HepG2 (cell line): ENCODE measurements around the gene AJM1. TPM values are rescaled to one million over a fixed set of nuclear protein-coding genes. Genes with fewer than 3 reads are reported as not detected.

Experiments
- ISL2 ChIP-seq: sonication (generic); formaldehyde crosslinking; IDR thresholded peaks from 2 replicates; pipeline ENCODE4 v1.5.0; 2020; ENCODE audit warnings: missing genetic modification reagents
- JUNB ChIP-seq: sonication (generic); formaldehyde crosslinking; IDR thresholded peaks from 2 replicates; pipeline ENCODE4 v1.8.0; 2022; ENCODE audit warnings: missing genetic modification reagents, mild to moderate bottlenecking, borderline replicate concordance
- MATR3 ChIP-seq: sonication (generic); formaldehyde crosslinking; IDR thresholded peaks from 2 replicates; pipeline ENCODE4 v1.4.0; 2020; ENCODE audit warnings: missing genetic modification reagents
- MTF1 ChIP-seq: sonication (generic); formaldehyde crosslinking; IDR thresholded peaks from 2 replicates; pipeline ENCODE4 v1.5.0; 2020; ENCODE audit warnings: missing genetic modification reagents
- NFE2L1 ChIP-seq: sonication (generic); formaldehyde crosslinking; IDR thresholded peaks from 2 replicates; pipeline ENCODE4 v1.4.0; 2020; ENCODE audit warnings: missing genetic modification reagents, mild to moderate bottlenecking, borderline replicate concordance
- PHF20 ChIP-seq: sonication (generic); formaldehyde crosslinking; IDR thresholded peaks from 2 replicates; pipeline ENCODE4 v1.5.0; 2020; ENCODE audit warnings: mild to moderate bottlenecking, missing genetic modification reagents
- SIN3B ChIP-seq: fragments of 150-350 bp; IDR thresholded peaks from 2 replicates; pipeline ENCODE4 v1.6.1; 2014; ENCODE audit warnings: low read length
- SOX5 ChIP-seq: IDR thresholded peaks from 2 replicates; pipeline ENCODE4 v1.6.1; 2016; ENCODE audit warnings: borderline replicate concordance
- SP140L ChIP-seq: sonication (generic); formaldehyde crosslinking; IDR thresholded peaks from 2 replicates; pipeline ENCODE4 v1.4.0; 2020; ENCODE audit warnings: missing genetic modification reagents, borderline replicate concordance
- ZBTB7A ChIP-seq: sonication (generic); formaldehyde crosslinking; IDR thresholded peaks from 2 replicates; pipeline ENCODE4 v1.8.0; 2022; ENCODE audit warnings: mild to moderate bottlenecking, missing genetic modification reagents
- ZNF224 ChIP-seq: sonication (generic); formaldehyde crosslinking; IDR thresholded peaks from 2 replicates; pipeline ENCODE4 v1.5.0; 2020; ENCODE audit warnings: mild to moderate bottlenecking, missing genetic modification reagents
- ZNF24 ChIP-seq: fragments of 450-650 bp; IDR thresholded peaks from 2 replicates; pipeline ENCODE4 v1.6.1; 2017; ENCODE audit warnings: antibody characterized with exemption, mild to moderate bottlenecking
- ZNF496 ChIP-seq: sonication (generic); formaldehyde crosslinking; IDR thresholded peaks from 2 replicates; pipeline ENCODE4 v1.8.1; 2023; ENCODE audit warnings: mild to moderate bottlenecking, moderate library complexity, missing genetic modification reagents; ENCODE audit not compliant: insufficient replicate concordance
- ZNF547 ChIP-seq: sonication (generic); formaldehyde crosslinking; IDR thresholded peaks from 2 replicates; pipeline ENCODE4 v1.5.1; 2020; ENCODE audit warnings: mild to moderate bottlenecking, missing genetic modification reagents
- ZNF598 ChIP-seq: sonication (generic); formaldehyde crosslinking; IDR thresholded peaks from 2 replicates; pipeline ENCODE4 v1.5.1; 2020; ENCODE audit warnings: mild to moderate bottlenecking, missing genetic modification reagents, borderline replicate concordance
- ZNF766 ChIP-seq: sonication (generic); formaldehyde crosslinking; IDR thresholded peaks from 2 replicates; pipeline ENCODE4 v1.5.0; 2020; ENCODE audit warnings: missing genetic modification reagents, borderline replicate concordance
- polyA plus RNA-seq, 8 experiments: library from polyadenylated mRNA; depleted of rRNA in 3 of 8; stranded (reverse) in 7 of 8; unstranded in 1 of 8; fragments of >200 nt; fragmentation: Illumina TruSeq in 4 of 8; extraction: Trizol in 4 of 8; gene quantifications; 2 replicates each; pipeline versions ENCODE4 v1.2.1 to v1.2.3, GENCODE V29; 2011 to 2016; ENCODE audit warnings: low read depth in 4 of 8, missing spikeins in 1 of 8, mixed read lengths in 1 of 8; ENCODE audit not compliant: insufficient read depth in 1 of 8
- total RNA-seq, 5 experiments: library from RNA; depleted of rRNA; stranded (reverse); fragments of >200 nt; fragmentation: Illumina TruSeq; extraction: Trizol; gene quantifications; 2 replicates each; pipeline ENCODE4 v1.2.3, GENCODE V29; 2016; ENCODE audit warnings: low read depth in 1 of 5
- TF ChIP-seq, protein P1 (sequence below): sonication (generic); formaldehyde crosslinking; IDR thresholded peaks from 2 replicates; pipeline ENCODE4 v1.5.0; 2020; ENCODE audit warnings: mild to moderate bottlenecking, missing genetic modification reagents
- TF ChIP-seq, protein P2 (sequence below): sonication (generic); formaldehyde crosslinking; IDR thresholded peaks from 2 replicates; pipeline ENCODE4 v1.9.0; 2021; ENCODE audit warnings: missing genetic modification reagents, borderline replicate concordance
- TF ChIP-seq, protein P3 (sequence below): sonication (generic); formaldehyde crosslinking; IDR thresholded peaks from 2 replicates; pipeline ENCODE4 v1.8.0; 2022; ENCODE audit warnings: missing genetic modification reagents, mild to moderate bottlenecking, borderline replicate concordance
- TF ChIP-seq, protein P4 (sequence below): sonication (generic); formaldehyde crosslinking; IDR thresholded peaks from 2 replicates; pipeline ENCODE4 v1.9.0; 2021; ENCODE audit warnings: mild to moderate bottlenecking, missing genetic modification reagents

Gene AJM1
- total and polyA plus RNA-seq, 2 of the 13 experiments (the other 11 are each of a cell fraction or from before 2014, with no cell fraction given), result 1.1 to 1.2 TPM

DNA sequence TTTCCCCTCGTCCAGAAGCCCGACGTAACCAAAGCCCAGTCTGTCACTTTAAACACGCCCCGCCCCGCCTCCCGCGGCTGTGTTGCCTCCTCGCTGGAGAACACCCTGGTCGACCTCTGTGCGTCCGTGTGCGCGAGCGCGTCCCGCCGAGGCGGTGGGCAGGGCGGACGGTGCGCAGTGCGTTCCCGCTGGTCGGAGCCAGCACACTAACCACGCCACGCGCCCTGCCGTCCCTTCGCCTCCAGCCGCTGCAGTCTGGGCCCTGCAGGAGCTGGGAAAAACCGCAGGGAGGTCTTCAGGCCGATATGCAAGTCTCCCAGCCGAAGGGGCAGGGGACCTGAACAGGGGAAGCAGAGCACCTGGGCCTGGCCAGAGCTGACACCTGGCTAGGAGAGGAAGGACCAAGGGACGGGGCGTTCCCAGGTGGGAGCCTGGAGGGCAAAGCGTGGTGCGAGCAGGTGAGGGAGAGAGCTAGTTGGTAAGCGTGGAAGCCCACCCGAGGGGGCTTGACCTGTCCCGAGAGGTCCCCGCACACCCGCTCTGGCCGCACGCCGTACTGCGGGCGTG lies 5.6 kb downstream of the AJM1 start (continued):
- TF ChIP-seq, protein P1, sequence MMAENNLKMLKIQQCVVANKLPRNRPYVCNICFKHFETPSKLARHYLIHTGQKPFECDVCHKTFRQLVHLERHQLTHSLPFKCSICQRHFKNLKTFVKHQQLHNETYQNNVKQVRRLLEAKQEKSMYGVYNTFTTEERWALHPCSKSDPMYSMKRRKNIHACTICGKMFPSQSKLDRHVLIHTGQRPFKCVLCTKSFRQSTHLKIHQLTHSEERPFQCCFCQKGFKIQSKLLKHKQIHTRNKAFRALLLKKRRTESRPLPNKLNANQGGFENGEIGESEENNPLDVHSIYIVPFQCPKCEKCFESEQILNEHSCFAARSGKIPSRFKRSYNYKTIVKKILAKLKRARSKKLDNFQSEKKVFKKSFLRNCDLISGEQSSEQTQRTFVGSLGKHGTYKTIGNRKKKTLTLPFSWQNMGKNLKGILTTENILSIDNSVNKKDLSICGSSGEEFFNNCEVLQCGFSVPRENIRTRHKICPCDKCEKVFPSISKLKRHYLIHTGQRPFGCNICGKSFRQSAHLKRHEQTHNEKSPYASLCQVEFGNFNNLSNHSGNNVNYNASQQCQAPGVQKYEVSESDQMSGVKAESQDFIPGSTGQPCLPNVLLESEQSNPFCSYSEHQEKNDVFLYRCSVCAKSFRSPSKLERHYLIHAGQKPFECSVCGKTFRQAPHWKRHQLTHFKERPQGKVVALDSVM, result no peak
- no peak for TF ChIP-seq ZNF547
- TF ChIP-seq PHF20 (CRISPR knock-in tag), result peak; percentile 16; the same call in 1 of the 2 replicates
- no peak for TF ChIP-seq SOX5 (CRISPR knock-in tag)
- TF ChIP-seq NFE2L1 (CRISPR knock-in tag), result no peak
- TF ChIP-seq ZNF598, result peak; percentile 48; the same call in 1 of the 2 replicates
- TF ChIP-seq ZNF766 (CRISPR knock-in tag), result peak; percentile 80; the same call in 1 of the 2 replicates
- no peak for TF ChIP-seq JUNB
- TF ChIP-seq ZNF24, result no peak
- TF ChIP-seq, protein P2, sequence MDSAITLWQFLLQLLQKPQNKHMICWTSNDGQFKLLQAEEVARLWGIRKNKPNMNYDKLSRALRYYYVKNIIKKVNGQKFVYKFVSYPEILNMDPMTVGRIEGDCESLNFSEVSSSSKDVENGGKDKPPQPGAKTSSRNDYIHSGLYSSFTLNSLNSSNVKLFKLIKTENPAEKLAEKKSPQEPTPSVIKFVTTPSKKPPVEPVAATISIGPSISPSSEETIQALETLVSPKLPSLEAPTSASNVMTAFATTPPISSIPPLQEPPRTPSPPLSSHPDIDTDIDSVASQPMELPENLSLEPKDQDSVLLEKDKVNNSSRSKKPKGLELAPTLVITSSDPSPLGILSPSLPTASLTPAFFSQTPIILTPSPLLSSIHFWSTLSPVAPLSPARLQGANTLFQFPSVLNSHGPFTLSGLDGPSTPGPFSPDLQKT (CRISPR knock-in tag), result no peak
- TF ChIP-seq MTF1 (CRISPR knock-in tag), result no peak
- no peak for TF ChIP-seq ISL2 (CRISPR knock-in tag)
- TF ChIP-seq ZBTB7A (CRISPR knock-in tag), result peak; percentile 79
- TF ChIP-seq, protein P3, sequence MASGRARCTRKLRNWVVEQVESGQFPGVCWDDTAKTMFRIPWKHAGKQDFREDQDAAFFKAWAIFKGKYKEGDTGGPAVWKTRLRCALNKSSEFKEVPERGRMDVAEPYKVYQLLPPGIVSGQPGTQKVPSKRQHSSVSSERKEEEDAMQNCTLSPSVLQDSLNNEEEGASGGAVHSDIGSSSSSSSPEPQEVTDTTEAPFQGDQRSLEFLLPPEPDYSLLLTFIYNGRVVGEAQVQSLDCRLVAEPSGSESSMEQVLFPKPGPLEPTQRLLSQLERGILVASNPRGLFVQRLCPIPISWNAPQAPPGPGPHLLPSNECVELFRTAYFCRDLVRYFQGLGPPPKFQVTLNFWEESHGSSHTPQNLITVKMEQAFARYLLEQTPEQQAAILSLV, result 0 out of 2 replicates have a peak, but pooled peaks have one; percentile 3
- TF ChIP-seq SP140L (CRISPR knock-in tag), result no peak
- TF ChIP-seq, protein P4, sequence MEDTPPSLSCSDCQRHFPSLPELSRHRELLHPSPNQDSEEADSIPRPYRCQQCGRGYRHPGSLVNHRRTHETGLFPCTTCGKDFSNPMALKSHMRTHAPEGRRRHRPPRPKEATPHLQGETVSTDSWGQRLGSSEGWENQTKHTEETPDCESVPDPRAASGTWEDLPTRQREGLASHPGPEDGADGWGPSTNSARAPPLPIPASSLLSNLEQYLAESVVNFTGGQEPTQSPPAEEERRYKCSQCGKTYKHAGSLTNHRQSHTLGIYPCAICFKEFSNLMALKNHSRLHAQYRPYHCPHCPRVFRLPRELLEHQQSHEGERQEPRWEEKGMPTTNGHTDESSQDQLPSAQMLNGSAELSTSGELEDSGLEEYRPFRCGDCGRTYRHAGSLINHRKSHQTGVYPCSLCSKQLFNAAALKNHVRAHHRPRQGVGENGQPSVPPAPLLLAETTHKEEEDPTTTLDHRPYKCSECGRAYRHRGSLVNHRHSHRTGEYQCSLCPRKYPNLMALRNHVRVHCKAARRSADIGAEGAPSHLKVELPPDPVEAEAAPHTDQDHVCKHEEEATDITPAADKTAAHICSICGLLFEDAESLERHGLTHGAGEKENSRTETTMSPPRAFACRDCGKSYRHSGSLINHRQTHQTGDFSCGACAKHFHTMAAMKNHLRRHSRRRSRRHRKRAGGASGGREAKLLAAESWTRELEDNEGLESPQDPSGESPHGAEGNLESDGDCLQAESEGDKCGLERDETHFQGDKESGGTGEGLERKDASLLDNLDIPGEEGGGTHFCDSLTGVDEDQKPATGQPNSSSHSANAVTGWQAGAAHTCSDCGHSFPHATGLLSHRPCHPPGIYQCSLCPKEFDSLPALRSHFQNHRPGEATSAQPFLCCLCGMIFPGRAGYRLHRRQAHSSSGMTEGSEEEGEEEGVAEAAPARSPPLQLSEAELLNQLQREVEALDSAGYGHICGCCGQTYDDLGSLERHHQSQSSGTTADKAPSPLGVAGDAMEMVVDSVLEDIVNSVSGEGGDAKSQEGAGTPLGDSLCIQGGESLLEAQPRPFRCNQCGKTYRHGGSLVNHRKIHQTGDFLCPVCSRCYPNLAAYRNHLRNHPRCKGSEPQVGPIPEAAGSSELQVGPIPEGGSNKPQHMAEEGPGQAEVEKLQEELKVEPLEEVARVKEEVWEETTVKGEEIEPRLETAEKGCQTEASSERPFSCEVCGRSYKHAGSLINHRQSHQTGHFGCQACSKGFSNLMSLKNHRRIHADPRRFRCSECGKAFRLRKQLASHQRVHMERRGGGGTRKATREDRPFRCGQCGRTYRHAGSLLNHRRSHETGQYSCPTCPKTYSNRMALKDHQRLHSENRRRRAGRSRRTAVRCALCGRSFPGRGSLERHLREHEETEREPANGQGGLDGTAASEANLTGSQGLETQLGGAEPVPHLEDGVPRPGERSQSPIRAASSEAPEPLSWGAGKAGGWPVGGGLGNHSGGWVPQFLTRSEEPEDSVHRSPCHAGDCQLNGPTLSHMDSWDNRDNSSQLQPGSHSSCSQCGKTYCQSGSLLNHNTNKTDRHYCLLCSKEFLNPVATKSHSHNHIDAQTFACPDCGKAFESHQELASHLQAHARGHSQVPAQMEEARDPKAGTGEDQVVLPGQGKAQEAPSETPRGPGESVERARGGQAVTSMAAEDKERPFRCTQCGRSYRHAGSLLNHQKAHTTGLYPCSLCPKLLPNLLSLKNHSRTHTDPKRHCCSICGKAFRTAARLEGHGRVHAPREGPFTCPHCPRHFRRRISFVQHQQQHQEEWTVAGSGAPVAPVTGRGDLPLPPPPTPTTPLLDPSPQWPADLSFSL (CRISPR knock-in tag), result no peak
- no peak for TF ChIP-seq SIN3B
- TF ChIP-seq MATR3, result no peak
- TF ChIP-seq ZNF496 (CRISPR knock-in tag), result no peak
- peak; percentile 80; the same call in 1 of the 2 replicates for TF ChIP-seq ZNF224 (CRISPR knock-in tag)
